OCI-LY7 (cell line): ENCODE results near the gene ENPP7.

Source experiments
- CTCF ChIP-seq: fragments of 200-600 bp; sonication (generic); conservative IDR thresholded peaks from 2 replicates; pipeline ENCODE4 v1.5.1; 2014; ENCODE audit warnings: mild to moderate bottlenecking, antibody characterized with exemption, low read length, moderate library complexity, mixed read lengths
- EZH2phosphoT487 ChIP-seq: fragments of 200-600 bp; sonication (generic); IDR thresholded peaks from 2 replicates; pipeline ENCODE4 v1.6.1; 2018; ENCODE audit warnings: low read depth, borderline replicate concordance, mild to moderate bottlenecking, mixed run types, antibody characterized with exemption, low read length, moderate library complexity, mixed read lengths

- no peak for TF ChIP-seq CTCF
- TF ChIP-seq EZH2phosphoT487 = no peak
Measured at GRCh38 chr17:79781736-79782575, 51.2 kb downstream of the ENPP7 start.
